Calu3 (cell line): ENCODE data around the gene EN2. TPM values are rescaled to one million over a fixed set of nuclear protein-coding genes. Genes with fewer than 3 reads are reported as not detected.

Experiments
- BruUV-seq: library from RNA; stranded (reverse); fragments of 400-500 nt; replicated peaks from 2 replicates; lab custom pipeline; 2021; lab: Mats Ljungman, UMichigan
- CTCF ChIA-PET: fragments of 300-600 bp; sonication (Branson Sonifier 250); formaldehyde crosslinking; loops from one replicate; lab custom pipeline; 2022; ENCODE audit warnings: antibody characterized with exemption; lab: Charles Lee
- DNase-seq: peaks from one replicate; pipeline ENCODE4 v3.0.0; 2022
- H3K27ac Mint-ChIP-seq: one replicate; pipeline ENCODE4 v1.8.0; 2022; ENCODE audit warnings: mixed read lengths; ENCODE audit not compliant: unreplicated experiment
- H3K27me3 Mint-ChIP-seq: one replicate; pipeline ENCODE4 v1.8.0; 2022; ENCODE audit warnings: mixed read lengths; ENCODE audit not compliant: unreplicated experiment
- H3K36me3 Mint-ChIP-seq: one replicate; pipeline ENCODE4 v1.8.0; 2022; ENCODE audit warnings: mild to moderate bottlenecking, moderate library complexity, mixed read lengths; ENCODE audit not compliant: insufficient read depth, unreplicated experiment
- H3K4me1 Mint-ChIP-seq: one replicate; pipeline ENCODE4 v1.8.0; 2022; ENCODE audit warnings: mild to moderate bottlenecking, low read depth, mixed read lengths; ENCODE audit not compliant: unreplicated experiment
- H3K4me3 Mint-ChIP-seq: one replicate; pipeline ENCODE4 v1.8.0; 2022; ENCODE audit warnings: mild to moderate bottlenecking, low read depth, moderate library complexity, mixed read lengths; ENCODE audit not compliant: unreplicated experiment
- H3K9me3 Mint-ChIP-seq: one replicate; pipeline ENCODE4 v1.8.0; 2022; ENCODE audit warnings: low read depth, mixed read lengths; ENCODE audit not compliant: unreplicated experiment
- intact Hi-C: fragments of 100-400 bp; cut with micrococcal nuclease; formaldehyde crosslinking; loops from one replicate; pipeline ENCODE4 v1.10.0; 2022; ENCODE audit not compliant: unreplicated experiment
- total RNA-seq: library from RNA; stranded (reverse); gene quantifications from 2 replicates; pipeline ENCODE4 v1.2.3, GENCODE V29; 2022
- TF ChIP-seq, protein P1 (sequence below): fragments of 200-600 bp; IDR thresholded peaks from one replicate; pipeline ENCODE4 v1.8.0; 2022; ENCODE audit warnings: antibody characterized with exemption; ENCODE audit not compliant: unreplicated experiment

The EN2 gene
- total RNA-seq, 1 experiment from 2014 or later, result 3.2 TPM

DNA sequence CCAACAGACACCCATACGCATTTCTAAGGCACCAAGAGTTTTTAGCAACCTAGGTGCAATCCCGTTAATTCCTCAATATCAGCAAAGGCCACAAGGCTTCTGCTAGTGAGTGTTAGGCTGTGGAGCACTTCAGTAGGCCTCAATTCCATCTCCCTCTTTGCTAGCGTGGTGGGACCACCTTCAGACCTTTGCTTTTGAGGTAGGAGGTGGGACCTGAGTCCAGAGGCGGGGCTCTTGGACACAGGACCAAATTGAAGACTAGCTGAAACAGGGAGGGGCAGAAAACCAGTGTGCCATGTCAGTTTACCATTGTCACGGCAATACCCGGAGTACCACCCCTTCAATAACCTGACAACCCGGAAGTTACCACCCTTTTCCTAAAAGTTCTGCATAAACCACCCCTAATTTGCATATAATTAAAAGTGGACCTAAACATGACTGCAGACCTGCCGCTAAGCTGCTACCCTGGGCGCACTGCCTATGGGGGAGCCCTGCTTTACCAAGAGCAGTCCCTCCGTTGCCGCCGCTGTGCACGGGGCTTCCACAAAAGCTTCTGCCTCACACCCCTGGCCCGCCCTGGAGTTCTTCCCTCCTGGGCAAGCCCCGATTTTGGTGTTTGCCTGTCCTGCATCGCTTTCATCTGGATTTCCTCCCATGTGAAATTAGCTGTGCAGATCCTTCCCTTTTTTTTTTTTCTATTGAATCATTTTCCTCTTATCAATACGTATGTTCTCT is 41.1 kb upstream of the EN2 start:
- intact Hi-C loops, result no loop called here
- Mint-ChIP-seq H3K4me3 (no peak overlapping the region), H3K27me3 (peaks cover 82% of the 10 kb centered on the region), H3K27ac (no peak overlapping the region), H3K9me3 (no peaks in the 10 kb centered on the region), H3K36me3 (no peaks in the 10 kb centered on the region), H3K4me1 (no peaks in the 10 kb centered on the region)
- DNase-seq, result no peak
- BruUV-seq, result no TSS peak
- CTCF ChIA-PET, result interaction anchor here (0.6 to 0.9 kb wide), 2 partner anchors 64 to 140 kb away, joined by 3 to 4 read pairs; no protein-coding TSS in a partner anchor
- TF ChIP-seq, protein P1, sequence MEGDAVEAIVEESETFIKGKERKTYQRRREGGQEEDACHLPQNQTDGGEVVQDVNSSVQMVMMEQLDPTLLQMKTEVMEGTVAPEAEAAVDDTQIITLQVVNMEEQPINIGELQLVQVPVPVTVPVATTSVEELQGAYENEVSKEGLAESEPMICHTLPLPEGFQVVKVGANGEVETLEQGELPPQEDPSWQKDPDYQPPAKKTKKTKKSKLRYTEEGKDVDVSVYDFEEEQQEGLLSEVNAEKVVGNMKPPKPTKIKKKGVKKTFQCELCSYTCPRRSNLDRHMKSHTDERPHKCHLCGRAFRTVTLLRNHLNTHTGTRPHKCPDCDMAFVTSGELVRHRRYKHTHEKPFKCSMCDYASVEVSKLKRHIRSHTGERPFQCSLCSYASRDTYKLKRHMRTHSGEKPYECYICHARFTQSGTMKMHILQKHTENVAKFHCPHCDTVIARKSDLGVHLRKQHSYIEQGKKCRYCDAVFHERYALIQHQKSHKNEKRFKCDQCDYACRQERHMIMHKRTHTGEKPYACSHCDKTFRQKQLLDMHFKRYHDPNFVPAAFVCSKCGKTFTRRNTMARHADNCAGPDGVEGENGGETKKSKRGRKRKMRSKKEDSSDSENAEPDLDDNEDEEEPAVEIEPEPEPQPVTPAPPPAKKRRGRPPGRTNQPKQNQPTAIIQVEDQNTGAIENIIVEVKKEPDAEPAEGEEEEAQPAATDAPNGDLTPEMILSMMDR, result no peak

DNA sequence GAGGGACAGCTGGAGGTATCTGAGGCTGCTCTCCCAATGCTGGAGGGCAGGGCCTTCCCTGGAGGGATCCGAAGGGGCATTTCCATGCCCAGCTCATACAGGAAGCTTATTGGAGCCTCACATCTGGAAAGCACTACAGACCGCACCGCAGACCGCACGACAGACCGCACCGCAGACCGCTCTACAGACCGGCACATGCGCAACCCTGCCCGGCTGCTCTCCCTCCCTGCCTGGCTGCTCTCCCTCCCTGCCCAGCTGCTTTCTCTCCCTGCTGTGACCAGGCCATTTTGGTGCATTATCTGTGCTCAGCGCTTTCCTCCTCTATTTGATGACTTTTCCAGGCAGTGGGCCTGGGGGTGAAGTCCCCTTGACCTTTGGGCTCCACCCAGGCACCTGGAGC is 39.6 kb upstream of the EN2 start:
- TF ChIP-seq, protein P1, result no peak
- no TSS peak for BruUV-seq
- peaks cover 82% of the 10 kb centered on the region for H3K27me3 Mint-ChIP-seq
- H3K4me1 Mint-ChIP-seq, result no peaks in the 10 kb centered on the region
- no peak overlapping the region for H3K4me3 Mint-ChIP-seq
- no peak for DNase-seq
- H3K9me3 Mint-ChIP-seq, result no peaks in the 10 kb centered on the region
- H3K36me3 Mint-ChIP-seq, result no peaks in the 10 kb centered on the region
- CTCF ChIA-PET, result no interaction called here
- no peak overlapping the region for H3K27ac Mint-ChIP-seq
- intact Hi-C loops, result no loop called here

DNA sequence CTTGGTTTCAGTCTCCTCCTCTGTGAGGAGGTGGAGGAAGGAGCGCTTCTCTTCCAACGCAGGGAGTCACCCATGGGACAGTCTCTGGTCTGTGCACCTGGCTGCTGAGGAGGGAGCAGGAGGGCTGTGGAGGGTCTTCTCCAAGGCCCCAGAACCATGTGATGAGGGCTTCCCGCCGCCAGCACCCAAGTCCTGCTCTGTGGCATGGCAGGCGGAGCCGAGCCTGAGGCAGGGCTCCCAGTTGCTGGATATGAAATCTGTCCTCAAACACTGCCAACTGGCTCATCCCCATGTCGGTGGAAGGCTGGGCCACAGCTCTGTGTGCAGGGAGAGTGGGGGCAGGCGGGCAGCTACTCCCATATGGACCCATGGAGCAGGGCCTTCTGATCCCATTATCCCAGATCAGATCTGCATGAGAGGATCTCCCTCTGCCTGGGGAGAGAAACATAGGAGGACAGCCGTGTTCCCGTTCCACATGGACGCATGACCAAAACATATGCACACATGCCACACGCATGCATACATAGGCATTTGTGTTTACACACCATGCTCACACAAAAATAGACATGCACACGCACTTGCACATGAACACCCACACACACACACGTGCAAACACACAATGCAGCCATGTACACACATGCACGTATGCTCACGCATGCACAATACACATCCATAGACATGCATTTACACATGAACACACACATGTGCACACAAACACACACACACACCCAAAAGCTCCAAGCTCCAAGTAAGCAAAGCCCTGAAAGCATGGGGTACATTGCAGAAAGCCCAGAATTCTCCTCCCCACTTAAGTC is 38.8 kb upstream of the EN2 start:
- H3K27me3 Mint-ChIP-seq, result peaks cover 85% of the 10 kb centered on the region
- CTCF ChIA-PET, result no interaction called here
- H3K36me3 Mint-ChIP-seq, result no peaks in the 10 kb centered on the region
- no peak for DNase-seq
- no peak overlapping the region for H3K4me3 Mint-ChIP-seq
- H3K4me1 Mint-ChIP-seq, result no peaks in the 10 kb centered on the region
- TF ChIP-seq, protein P1, result no peak
- no peak overlapping the region for H3K27ac Mint-ChIP-seq
- no peaks in the 10 kb centered on the region for H3K9me3 Mint-ChIP-seq
- no TSS peak for BruUV-seq
- intact Hi-C loops, result no loop called here

DNA sequence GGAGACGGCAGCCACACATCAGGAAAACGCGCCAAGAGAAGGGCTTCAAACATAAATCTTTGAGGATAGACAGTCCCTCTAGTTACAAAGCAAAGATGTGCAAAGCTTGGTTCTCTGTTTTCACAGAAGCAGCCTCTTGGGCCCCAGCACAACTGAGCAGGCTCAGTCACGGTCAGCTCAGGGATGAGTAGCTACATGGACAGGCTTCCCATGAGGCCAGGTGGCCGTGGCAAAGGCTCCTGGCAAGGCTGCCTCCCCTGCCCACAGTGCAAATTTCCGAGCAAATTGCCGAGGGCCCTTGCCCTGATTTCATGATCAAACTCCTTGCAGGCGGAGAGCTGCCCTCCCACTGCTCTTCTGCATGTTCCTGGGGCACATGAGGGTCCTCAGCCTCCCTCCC is 37.8 kb upstream of the EN2 start:
- DNase-seq, result no peak
- Mint-ChIP-seq H3K27me3 (peaks cover 94% of the 10 kb centered on the region), H3K4me1 (no peaks in the 10 kb centered on the region), H3K4me3 (no peak overlapping the region), H3K9me3 (no peaks in the 10 kb centered on the region), H3K27ac (no peak overlapping the region), H3K36me3 (no peaks in the 10 kb centered on the region)
- CTCF ChIA-PET, result no interaction called here
- intact Hi-C loops, result no loop called here
- TF ChIP-seq, protein P1, result no peak
- no TSS peak for BruUV-seq
